Ovary (tissue), 9 donors: ENCODE measurements around the gene AGPAT1. TPM values are rescaled to one million over a fixed set of nuclear protein-coding genes. Genes with fewer than 3 reads are reported as not detected.

Source experiments
- DNase-seq, 5 donors: peaks; one replicate each; pipeline ENCODE4 v3.0.0-alpha.2; 2019 to 2020
- H3K27ac ChIP-seq, 2 donors: fragments of 200-600 bp; one replicate each; pipeline versions ENCODE4 v1.5.1 to v1.8.0; 2019 to 2022
- H3K27me3 ChIP-seq: fragments of 200-600 bp; one replicate; pipeline ENCODE4 v1.8.0; 2022
- H3K36me3 ChIP-seq: fragments of 200-600 bp; sonication (generic); one replicate; pipeline ENCODE4 v1.5.1; 2019
- H3K4me1 ChIP-seq: one replicate; pipeline ENCODE4 v1.8.1; 2013; ENCODE audit warnings: mild to moderate bottlenecking, moderate library complexity; ENCODE audit not compliant: insufficient read depth
- H3K4me3 ChIP-seq: fragments of 200-600 bp; sonication (generic); one replicate; pipeline ENCODE4 v1.5.1; 2017
- H3K9me3 ChIP-seq, 2 donors: fragments of 200-600 bp in 1 of 2; sonication (generic) in 1 of 2; one replicate each; pipeline versions ENCODE4 v1.5.1 to v1.8.1; 2013 to 2019; ENCODE audit warnings: mild to moderate bottlenecking in 1 of 2, moderate library complexity in 1 of 2
- EP300 ChIP-seq: sonication (generic); formaldehyde crosslinking; IDR thresholded peaks from one replicate; pipeline ENCODE4 v1.6.1; 2017; ENCODE audit warnings: antibody characterized with exemption
- POLR2A ChIP-seq: fragments of 450-650 bp; IDR thresholded peaks from one replicate; pipeline ENCODE4 v1.6.1; 2017; ENCODE audit warnings: antibody characterized with exemption, mild to moderate bottlenecking, moderate library complexity
- WGBS, 3 donors: extraction: QIAGEN DNeasy Blood & Tissue Kit in 1 of 3; methylation state at CpG; one replicate each; pipeline versions ENCODE4 v1.1.5 to v1.1.7; 2013 to 2017; 5-methylcytosine and 5-hydroxymethylcytosine counted together
- intact Hi-C, 4 donors: fragments of 100-400 bp; cut with DNase I; formaldehyde crosslinking; loops; one replicate each; pipeline versions ENCODE4 v1.11.0 to v1.15.1; 2022 to 2023
- polyA plus RNA-seq, 2 donors: library from polyadenylated mRNA; stranded (reverse); fragments of 200-250 nt in 1 of 2; fragments of 350-450 nt in 1 of 2; fragmentation: Illumina TruSeq in 1 of 2; extraction: RNeasy Lipid Tissue Mini Kit (QIAGEN cat#74804) in 1 of 2; gene quantifications; one replicate each; pipeline ENCODE4 v1.2.3, GENCODE V29; 2013 to 2014
- total RNA-seq, 7 donors: library from RNA; depleted of rRNA in 2 of 7; stranded (reverse); fragments of >200 nt in 2 of 7; fragmentation: NEBNext Ultra II Directional in 3 of 7; extraction: Animal tissue kit (Norgen Biotek cat#: 25700) in 3 of 7; gene quantifications; one replicate each; pipeline versions ENCODE4 v1.1.0 to v1.2.4, GENCODE V29; 2016 to 2023
- TF ChIP-seq, protein P1 (sequence below), 3 donors: fragments of 450-650 bp in 2 of 3; fragments of 200-600 bp in 1 of 3; IDR thresholded peaks; one replicate each; pipeline versions ENCODE4 v1.5.1 to v1.8.0; 2016 to 2022; ENCODE audit warnings: antibody characterized with exemption in 3 of 3, mild to moderate bottlenecking in 1 of 3
- donor health status: DM: no; HTN: no; CAD: no; lungs with moderate emphysema.
- donor health status: DM: no; HTN: no; CAD: no.
- donor health status: Bipolar disorder and iron deficiency.
- donor health status: DM: yes; HTN: yes; CAD: no.
- donor health status: DM: no; HTN: no; CAD: no.
- donor health status: DM: yes; HTN: yes; CAD: no.

The AGPAT1 gene
- total and polyA plus RNA-seq, 9 donors: 29.6 to 82.4 (median 60.6) TPM

GRCh38 chr6:32151181-32151862, 24.6 kb downstream of the AGPAT1 start:
- no peaks in the 10 kb centered on the region for H3K27me3 ChIP-seq
- 8 to 11% (median 8%) methylated on average over 8 of the region's 8 CpGs for WGBS, 3 donors
- peak in 1 of 5 donors; percentile 37 for DNase-seq
- TF ChIP-seq EP300: no peak
- TF ChIP-seq POLR2A: no peak
- TF ChIP-seq, protein P1, sequence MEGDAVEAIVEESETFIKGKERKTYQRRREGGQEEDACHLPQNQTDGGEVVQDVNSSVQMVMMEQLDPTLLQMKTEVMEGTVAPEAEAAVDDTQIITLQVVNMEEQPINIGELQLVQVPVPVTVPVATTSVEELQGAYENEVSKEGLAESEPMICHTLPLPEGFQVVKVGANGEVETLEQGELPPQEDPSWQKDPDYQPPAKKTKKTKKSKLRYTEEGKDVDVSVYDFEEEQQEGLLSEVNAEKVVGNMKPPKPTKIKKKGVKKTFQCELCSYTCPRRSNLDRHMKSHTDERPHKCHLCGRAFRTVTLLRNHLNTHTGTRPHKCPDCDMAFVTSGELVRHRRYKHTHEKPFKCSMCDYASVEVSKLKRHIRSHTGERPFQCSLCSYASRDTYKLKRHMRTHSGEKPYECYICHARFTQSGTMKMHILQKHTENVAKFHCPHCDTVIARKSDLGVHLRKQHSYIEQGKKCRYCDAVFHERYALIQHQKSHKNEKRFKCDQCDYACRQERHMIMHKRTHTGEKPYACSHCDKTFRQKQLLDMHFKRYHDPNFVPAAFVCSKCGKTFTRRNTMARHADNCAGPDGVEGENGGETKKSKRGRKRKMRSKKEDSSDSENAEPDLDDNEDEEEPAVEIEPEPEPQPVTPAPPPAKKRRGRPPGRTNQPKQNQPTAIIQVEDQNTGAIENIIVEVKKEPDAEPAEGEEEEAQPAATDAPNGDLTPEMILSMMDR (IDR thresholded peaks at IDR 0.05): no peak
- H3K4me3 ChIP-seq: peak overlapping the region; percentile 51
- H3K9me3 ChIP-seq: no peaks in the 10 kb centered on the region
- H3K27ac ChIP-seq: peak overlapping the region; percentile 90 to 94
- H3K4me1 ChIP-seq: peaks cover 9% of the 10 kb centered on the region
- intact Hi-C loops: loop anchor here in 1 of 4 donors (10.0 kb wide), 1 partner anchor 67 kb away; no protein-coding TSS in a partner anchor
- H3K36me3 ChIP-seq: no peaks in the 10 kb centered on the region

GRCh38 chr6:32149932-32150870, 25.7 kb downstream of the AGPAT1 start:
- peak in 2 of 5 donors; percentile 59 for DNase-seq
- intact Hi-C loops: loop anchor here in 1 of 4 donors (10.0 kb wide), 1 partner anchor 65 kb away; no protein-coding TSS in a partner anchor
- H3K4me3 ChIP-seq: peak overlapping the region; percentile 51
- H3K9me3 ChIP-seq: no peaks in the 10 kb centered on the region
- H3K27ac ChIP-seq: peak overlapping the region; percentile 90 to 94
- WGBS, 3 donors: 10 to 23% (median 17%) methylated on average over 44 to 55 of the region's 55 CpGs
- TF ChIP-seq, protein P1 (IDR thresholded peaks at IDR 0.05): no peak
- H3K4me1 ChIP-seq: peaks cover 5% of the 10 kb centered on the region
- H3K27me3 ChIP-seq: no peaks in the 10 kb centered on the region
- H3K36me3 ChIP-seq: no peaks in the 10 kb centered on the region

DNA sequence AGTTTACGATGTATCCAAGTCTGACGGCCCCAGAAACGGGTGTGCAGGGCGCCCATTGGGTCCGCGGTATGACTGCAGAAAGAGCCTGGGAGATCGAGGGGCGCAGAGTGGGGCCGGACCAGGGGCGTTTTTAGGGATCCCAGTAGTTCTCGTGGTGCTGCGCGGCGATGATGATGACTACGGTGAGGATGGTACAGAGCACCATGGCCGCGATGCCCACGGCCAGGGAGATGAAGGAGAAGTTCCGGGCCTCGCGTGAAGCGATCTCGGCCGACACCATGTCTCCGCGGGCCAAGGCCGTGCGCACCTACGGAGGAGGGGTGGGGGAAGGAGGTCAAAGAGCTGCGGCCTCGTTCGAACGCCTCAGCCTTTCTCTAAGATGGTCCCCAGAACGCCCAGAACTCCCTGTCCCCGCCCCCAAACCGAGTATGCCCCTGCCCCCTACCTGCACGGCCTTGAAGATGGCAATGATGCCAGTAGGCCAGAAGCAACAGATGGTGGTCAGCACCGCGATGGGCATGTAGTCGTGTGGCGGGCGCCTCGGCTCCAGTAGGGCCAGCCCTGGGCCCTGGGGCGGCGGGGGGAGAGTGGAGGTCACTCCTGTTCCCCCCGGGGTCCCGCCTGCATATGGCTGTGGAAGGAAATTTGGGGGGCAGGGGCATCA, 26.7 kb downstream of the AGPAT1 start:
- Histone ChIP-seq H3K27me3 (no peaks in the 10 kb centered on the region), H3K9me3 (no peaks in the 10 kb centered on the region), H3K4me1 (peaks cover 3% of the 10 kb centered on the region), H3K36me3 (no peaks in the 10 kb centered on the region), H3K4me3 (no peak overlapping the region), H3K27ac (peak overlapping the region in 1 of 2 donors; percentile 90)
- TF ChIP-seq, protein P1 (IDR thresholded peaks at IDR 0.05): no peak
- no peak for TF ChIP-seq EP300
- no peak for TF ChIP-seq POLR2A
- intact Hi-C loops: no loop called here
- no peak for DNase-seq
- WGBS, 3 donors: 80 to 85% (median 85%) methylated on average over 38 to 47 of the region's 47 CpGs
